Activated B cell treated with CpG ODN at 0.5 μM for 24 hours (primary cell): ENCODE data around the gene CYREN. TPM values are rescaled to one million over a fixed set of nuclear protein-coding genes. Genes with fewer than 3 reads are reported as not detected.

Source experiments
- ATAC-seq: fragments of 200-7000 bp; cut with Tn5 transposase; one replicate; pipeline ENCODE4 v1.10.0; 2021; ENCODE audit warnings: low read depth, mild to moderate bottlenecking, moderate library complexity
- CTCF ChIA-PET: fragments of 350-600 bp; sonication (Branson Sonifier 250); formaldehyde crosslinking; loops from one replicate; lab custom pipeline; 2021; ENCODE audit warnings: antibody characterized with exemption; lab: Charles Lee
- POLR2A ChIA-PET: fragments of 350-600 bp; sonication (Branson Sonifier 250); formaldehyde crosslinking; loops from one replicate; lab custom pipeline; 2021; ENCODE audit warnings: antibody characterized with exemption; lab: Charles Lee
- DNase-seq: peaks from one replicate; pipeline ENCODE4 v3.0.0; 2022
- H3K27ac Mint-ChIP-seq: one replicate; pipeline ENCODE4 v1.8.0; 2020; ENCODE audit warnings: mixed read lengths
- H3K27me3 Mint-ChIP-seq: one replicate; pipeline ENCODE4 v1.8.0; 2021; ENCODE audit warnings: mixed read lengths
- H3K36me3 Mint-ChIP-seq: one replicate; pipeline ENCODE4 v1.8.0; 2021; ENCODE audit warnings: low read depth, mixed read lengths
- H3K4me1 Mint-ChIP-seq: one replicate; pipeline ENCODE4 v1.8.0; 2021; ENCODE audit warnings: mixed read lengths
- H3K4me3 Mint-ChIP-seq: one replicate; pipeline ENCODE4 v1.8.0; 2020; ENCODE audit warnings: mild to moderate bottlenecking, mixed read lengths
- H3K9me3 Mint-ChIP-seq: one replicate; pipeline ENCODE4 v1.8.0; 2020; ENCODE audit warnings: mixed read lengths
- intact Hi-C: fragments of 100-400 bp; cut with micrococcal nuclease; formaldehyde crosslinking; loops from one replicate; pipeline ENCODE4 v1.15.1; 2024
- total RNA-seq: library from RNA; stranded (reverse); gene quantifications from 2 replicates; pipeline ENCODE4 v1.2.3, GENCODE V29; 2022
- TF ChIP-seq, protein P1 (sequence below): fragments of 200-600 bp; IDR thresholded peaks from one replicate; pipeline ENCODE4 v1.8.0; 2022; ENCODE audit warnings: antibody characterized with exemption, mild to moderate bottlenecking

Gene CYREN
- total RNA-seq, 1 donor from 2014 or later = 79.3 TPM

DNA sequence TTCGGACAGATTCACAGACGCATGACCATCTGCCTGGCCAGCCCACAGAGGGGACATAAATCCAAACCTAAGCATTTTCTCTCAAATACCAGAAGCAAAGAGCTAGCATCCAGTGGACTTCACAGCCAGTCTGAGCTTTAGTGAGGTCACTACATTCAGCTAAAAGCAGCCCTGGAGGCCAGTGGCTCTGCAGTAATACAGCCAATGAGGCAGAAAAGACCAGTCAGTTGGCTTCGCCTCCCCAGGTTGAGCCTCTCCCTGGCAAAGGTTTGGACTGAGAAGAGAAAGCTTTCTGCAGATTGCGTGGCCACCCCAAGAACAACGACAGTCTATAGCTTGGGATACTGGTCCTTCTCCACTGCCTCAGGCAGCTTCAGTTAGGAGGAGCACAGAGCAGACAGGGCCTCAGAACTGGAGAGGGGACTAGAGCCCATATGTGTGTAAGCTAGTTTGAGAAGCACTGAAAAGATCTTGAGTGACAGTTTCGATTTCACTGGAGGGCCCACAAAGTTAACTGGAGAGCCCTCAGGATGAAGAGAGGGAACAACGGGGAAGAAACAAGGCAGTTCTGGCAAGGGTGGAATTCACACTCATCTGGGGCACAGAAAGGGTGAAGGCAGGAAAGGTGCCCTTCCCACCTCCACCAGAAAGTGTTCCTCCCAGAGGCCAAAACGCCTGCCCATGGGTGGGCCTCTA is 37.0 kb upstream of the CYREN start:
- ATAC-seq (no peak), DNase-seq (no peak)
- Mint-ChIP-seq H3K27me3 (no peaks in the 10 kb centered on the region), H3K4me3 (peak overlapping the region; percentile 76), H3K27ac (peak overlapping the region; percentile 80), H3K9me3 (no peaks in the 10 kb centered on the region), H3K36me3 (peaks cover 52% of the 10 kb centered on the region), H3K4me1 (peaks cover 50% of the 10 kb centered on the region)
- TF ChIP-seq, protein P1, sequence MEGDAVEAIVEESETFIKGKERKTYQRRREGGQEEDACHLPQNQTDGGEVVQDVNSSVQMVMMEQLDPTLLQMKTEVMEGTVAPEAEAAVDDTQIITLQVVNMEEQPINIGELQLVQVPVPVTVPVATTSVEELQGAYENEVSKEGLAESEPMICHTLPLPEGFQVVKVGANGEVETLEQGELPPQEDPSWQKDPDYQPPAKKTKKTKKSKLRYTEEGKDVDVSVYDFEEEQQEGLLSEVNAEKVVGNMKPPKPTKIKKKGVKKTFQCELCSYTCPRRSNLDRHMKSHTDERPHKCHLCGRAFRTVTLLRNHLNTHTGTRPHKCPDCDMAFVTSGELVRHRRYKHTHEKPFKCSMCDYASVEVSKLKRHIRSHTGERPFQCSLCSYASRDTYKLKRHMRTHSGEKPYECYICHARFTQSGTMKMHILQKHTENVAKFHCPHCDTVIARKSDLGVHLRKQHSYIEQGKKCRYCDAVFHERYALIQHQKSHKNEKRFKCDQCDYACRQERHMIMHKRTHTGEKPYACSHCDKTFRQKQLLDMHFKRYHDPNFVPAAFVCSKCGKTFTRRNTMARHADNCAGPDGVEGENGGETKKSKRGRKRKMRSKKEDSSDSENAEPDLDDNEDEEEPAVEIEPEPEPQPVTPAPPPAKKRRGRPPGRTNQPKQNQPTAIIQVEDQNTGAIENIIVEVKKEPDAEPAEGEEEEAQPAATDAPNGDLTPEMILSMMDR = no peak
- intact Hi-C loops = loop anchor here (1.0 kb wide), 2 partner anchors 20 to 37 kb away; partner anchors contain the start of gene CYREN
- ChIA-PET POLR2A (interaction anchor here (0.6 to 6.2 kb wide), 4 partner anchors 20 to 418 kb away, joined by 3 to 62 read pairs (median 6); partner anchors contain the start of gene CYREN), CTCF (interaction anchor here (0.8 to 1.0 kb wide), 2 partner anchors 39 to 67 kb away, joined by 3 read pairs; no protein-coding TSS in a partner anchor)

DNA sequence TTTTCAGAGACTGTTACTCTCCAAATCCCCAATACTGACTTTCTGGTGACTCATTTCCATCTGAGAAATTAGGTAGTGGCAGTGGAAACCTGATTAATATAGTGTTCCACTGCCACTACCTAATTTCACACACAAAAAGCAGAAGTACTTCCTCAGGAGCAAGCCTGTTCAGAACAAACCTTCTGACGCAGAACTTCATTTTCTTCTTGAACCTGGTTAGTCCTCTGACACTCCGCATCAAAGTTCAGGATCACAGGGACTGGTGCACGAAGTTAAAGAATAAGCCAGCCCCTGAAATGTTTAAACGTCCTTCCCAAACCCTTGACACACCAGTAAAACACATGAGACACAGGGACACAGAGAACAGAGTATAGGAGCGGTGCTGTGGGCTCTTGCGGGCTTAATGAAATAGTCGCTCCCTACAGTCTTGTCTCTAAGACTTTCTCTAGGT is 36.5 kb upstream of the CYREN start:
- Mint-ChIP-seq H3K36me3 (peaks cover 58% of the 10 kb centered on the region), H3K4me1 (peaks cover 50% of the 10 kb centered on the region), H3K4me3 (peak overlapping the region; percentile 76), H3K27ac (peak overlapping the region; percentile 80), H3K27me3 (no peaks in the 10 kb centered on the region), H3K9me3 (no peaks in the 10 kb centered on the region)
- DNase-seq = no peak
- ChIA-PET CTCF (interaction anchor here (0.8 to 1.0 kb wide), 2 partner anchors 38 to 67 kb away, joined by 3 read pairs; no protein-coding TSS in a partner anchor), POLR2A (interaction anchor here (0.9 to 6.2 kb wide), 3 partner anchors 20 to 45 kb away, joined by 3 to 62 read pairs (median 7); partner anchors contain the start of gene CYREN)
- peak; percentile 3 for ATAC-seq
- intact Hi-C loops = loop anchor here (1.0 kb wide), 2 partner anchors 20 to 37 kb away; partner anchors contain the start of gene CYREN
- TF ChIP-seq, protein P1 = no peak

DNA sequence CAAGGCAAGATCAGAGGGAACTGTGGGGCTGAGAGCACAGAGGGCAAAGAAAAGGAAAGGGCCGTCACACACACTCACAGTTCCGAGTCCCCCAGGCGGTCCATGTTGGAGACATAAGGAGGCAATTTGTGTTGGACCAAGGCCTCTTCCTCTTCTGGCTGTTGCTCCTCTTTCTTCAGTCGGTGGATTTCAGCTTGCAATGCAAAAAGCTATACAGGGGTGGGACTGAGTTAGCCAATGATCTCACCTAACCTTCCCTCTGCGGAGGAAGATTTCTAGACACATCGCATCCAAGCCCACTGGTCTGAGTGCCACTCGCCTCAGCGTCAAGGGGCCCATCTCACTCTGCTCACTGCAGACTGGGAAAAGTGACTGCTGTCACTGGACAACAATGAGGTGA is 35.3 kb upstream of the CYREN start:
- intact Hi-C loops = no loop called here
- Mint-ChIP-seq H3K4me3 (no peak overlapping the region), H3K36me3 (peaks cover 65% of the 10 kb centered on the region), H3K9me3 (no peaks in the 10 kb centered on the region), H3K4me1 (peaks cover 50% of the 10 kb centered on the region), H3K27ac (peak overlapping the region; percentile 24), H3K27me3 (no peaks in the 10 kb centered on the region)
- TF ChIP-seq, protein P1 = no peak
- ATAC-seq (no peak), DNase-seq (no peak)
- ChIA-PET CTCF (no interaction called here), POLR2A (interaction anchor here (0.7 to 6.2 kb wide), 4 partner anchors 19 to 219 kb away, joined by 4 to 62 read pairs (median 5); partner anchors contain the start of gene AGBL3)

- intact Hi-C loops = no loop called here
- Mint-ChIP-seq H3K4me3 (no peak overlapping the region), H3K4me1 (peaks cover 42% of the 10 kb centered on the region), H3K27me3 (no peaks in the 10 kb centered on the region), H3K36me3 (peaks cover 74% of the 10 kb centered on the region), H3K9me3 (no peaks in the 10 kb centered on the region), H3K27ac (no peak overlapping the region)
- no peak for ATAC-seq
- DNase-seq = no peak
- ChIA-PET POLR2A (interaction anchor here (0.6 to 1.2 kb wide), 3 partner anchors 16 to 34 kb away, joined by 3 to 5 read pairs (median 3); partner anchors contain the start of gene CYREN), CTCF (interaction anchor here (1.4 kb wide), 1 partner anchor 69 kb away, joined by 3 read pairs; no protein-coding TSS in a partner anchor)
- TF ChIP-seq, protein P1 = no peak
Observed at GRCh38 chr7:135204876-135205275, 34.4 kb upstream of the CYREN start.

GRCh38 chr7:135204341-135204749 is 33.8 kb upstream of the CYREN start:
- TF ChIP-seq, protein P1 = no peak
- DNase-seq (no peak), ATAC-seq (no peak)
- H3K4me3 Mint-ChIP-seq = no peak overlapping the region
- ChIA-PET POLR2A (interaction anchor here (1.2 kb wide), 1 partner anchor 33 kb away, joined by 3 read pairs; the partner anchor contains the start of gene CYREN), CTCF (interaction anchor here (1.4 kb wide), 1 partner anchor 70 kb away, joined by 3 read pairs; no protein-coding TSS in a partner anchor)
- H3K4me1 Mint-ChIP-seq = peaks cover 38% of the 10 kb centered on the region
- no peaks in the 10 kb centered on the region for H3K9me3 Mint-ChIP-seq
- peaks cover 79% of the 10 kb centered on the region for H3K36me3 Mint-ChIP-seq
- intact Hi-C loops = no loop called here
- no peaks in the 10 kb centered on the region for H3K27me3 Mint-ChIP-seq
- H3K27ac Mint-ChIP-seq = no peak overlapping the region
